IMR-90 (cell line): ENCODE data around the gene PZP. TPM values are rescaled to one million over a fixed set of nuclear protein-coding genes. Genes with fewer than 3 reads are reported as not detected.

Experiments
- ATAC-seq: fragments of 200-7000 bp; cut with Tn5 transposase; 2 replicates; pipeline ENCODE4 v1.9.1; 2020; ENCODE audit warnings: low read depth, mild to moderate bottlenecking, moderate library complexity
- BruUV-seq: library from RNA; stranded (reverse); fragments of 400-500 nt; replicated peaks from 2 replicates; lab custom pipeline; 2021; lab: Mats Ljungman, UMichigan
- CTCF ChIA-PET: fragments of 300-600 bp; formaldehyde crosslinking; extraction: SDS; loops from one replicate; lab custom pipeline; 2021; ENCODE audit warnings: antibody characterized with exemption; lab: Yijun Ruan, JAX
- POLR2A ChIA-PET: fragments of 300-600 bp; sonication (Branson Sonifier 250); formaldehyde crosslinking; loops from one replicate; lab custom pipeline; 2022; ENCODE audit warnings: antibody characterized with exemption; ENCODE audit not compliant: unreplicated experiment; lab: Charles Lee
- DNase-seq: peaks from one replicate; pipeline ENCODE4 v3.0.0; 2013
- H2AFZ ChIP-seq: replicated peaks from 2 replicates; pipeline ENCODE3; 2013; ENCODE audit warnings: low read length, mild to moderate bottlenecking; ENCODE audit not compliant: poor library complexity
- H2AK5ac ChIP-seq: 2 replicates; pipeline ENCODE4 v1.6.1; 2013; ENCODE audit warnings: low read depth, low read length, inconsistent platforms
- H2AK9ac ChIP-seq: replicated peaks from 2 replicates; pipeline ENCODE3; 2013; ENCODE audit warnings: mild to moderate bottlenecking, low read depth, low read length, moderate library complexity; ENCODE audit not compliant: poor library complexity
- H2BK120ac ChIP-seq: 2 replicates; pipeline ENCODE4 v1.6.1; 2013; ENCODE audit warnings: low read depth, low read length, inconsistent platforms
- H2BK15ac ChIP-seq: 3 replicates; pipeline ENCODE4 v1.6.1; 2013; ENCODE audit warnings: low read depth, low read length, inconsistent platforms
- H2BK20ac ChIP-seq: 2 replicates; pipeline ENCODE4 v1.6.1; 2013; ENCODE audit warnings: low read depth, mild to moderate bottlenecking, inconsistent platforms, low read length, moderate library complexity
- H2BK5ac ChIP-seq: 2 replicates; pipeline ENCODE4 v1.6.1; 2013; ENCODE audit warnings: mild to moderate bottlenecking, low read depth, low read length, inconsistent platforms; ENCODE audit not compliant: poor library complexity, severe bottlenecking
- H3K14ac ChIP-seq: replicated peaks from 2 replicates; pipeline ENCODE4 v1.6.1; 2013; ENCODE audit warnings: low read depth, low read length, inconsistent platforms
- H3K18ac ChIP-seq: 2 replicates; pipeline ENCODE4 v1.6.1; 2013; ENCODE audit warnings: low read depth, low read length, control low read depth
- H3K23ac ChIP-seq: 2 replicates; pipeline ENCODE4 v1.6.1; 2013; ENCODE audit warnings: low read depth, low read length, inconsistent platforms
- H3K27ac ChIP-seq: 2 replicates; pipeline ENCODE4 v1.5.1; 2013; ENCODE audit warnings: mild to moderate bottlenecking, control low read depth, low read length; ENCODE audit not compliant: insufficient read depth
- H3K27me3 ChIP-seq: 2 replicates; pipeline ENCODE4 v1.6.1; 2013; ENCODE audit warnings: low read length; ENCODE audit not compliant: control insufficient read depth, insufficient read depth
- H3K36me3 ChIP-seq: 2 replicates; pipeline ENCODE4 v1.6.1; 2013; ENCODE audit warnings: low read length, mixed read lengths; ENCODE audit not compliant: control insufficient read depth, insufficient read depth
- H3K4ac ChIP-seq: 2 replicates; pipeline ENCODE4 v1.6.1; 2013; ENCODE audit warnings: low read depth, low read length, inconsistent platforms
- H3K4me1 ChIP-seq: 2 replicates; pipeline ENCODE4 v1.6.1; 2013; ENCODE audit warnings: low read length, mixed read lengths; ENCODE audit not compliant: control insufficient read depth, insufficient read depth
- H3K4me2 ChIP-seq: 2 replicates; pipeline ENCODE4 v1.6.1; 2013; ENCODE audit warnings: low read depth, mild to moderate bottlenecking, control low read depth, low read length, moderate library complexity
- H3K4me3 ChIP-seq: 2 replicates; pipeline ENCODE4 v1.5.1; 2013; ENCODE audit warnings: low read depth, mild to moderate bottlenecking, control low read depth, low read length, moderate library complexity; ENCODE audit not compliant: insufficient read depth
- H3K56ac ChIP-seq: 2 replicates; pipeline ENCODE4 v1.6.1; 2013; ENCODE audit warnings: low read length, inconsistent platforms; ENCODE audit not compliant: insufficient read depth; ENCODE audit errors: extremely low read depth
- H3K79me1 ChIP-seq, 2 experiments: 2 replicates each; pipeline ENCODE4 v1.6.1; 2013; ENCODE audit warnings: low read length in 2 of 2, inconsistent platforms in 1 of 2, low read depth in 1 of 2
- H3K9ac ChIP-seq: 2 replicates; pipeline ENCODE4 v1.6.1; 2013; ENCODE audit warnings: low read depth, low read length, control low read depth
- H3K9me1 ChIP-seq: 2 replicates; pipeline ENCODE4 v1.6.1; 2013; ENCODE audit warnings: low read length, inconsistent platforms; ENCODE audit not compliant: insufficient read depth
- H3K9me3 ChIP-seq: 2 replicates; pipeline ENCODE4 v1.6.1; 2013; ENCODE audit warnings: low read length; ENCODE audit not compliant: control insufficient read depth, insufficient read depth
- H4K20me1 ChIP-seq: 2 replicates; pipeline ENCODE4 v1.6.1; 2013; ENCODE audit warnings: low read length, inconsistent platforms; ENCODE audit not compliant: insufficient read depth
- H4K5ac ChIP-seq: 2 replicates; pipeline ENCODE4 v1.6.1; 2013; ENCODE audit warnings: mild to moderate bottlenecking, low read depth, low read length, control low read depth
- H4K8ac ChIP-seq, 2 experiments: 2 replicates each; pipeline ENCODE4 v1.6.1; 2013; ENCODE audit warnings: low read depth in 2 of 2, low read length in 2 of 2, control low read depth in 1 of 2, inconsistent platforms in 1 of 2
- H4K91ac ChIP-seq: 2 replicates; pipeline ENCODE4 v1.6.1; 2013; ENCODE audit warnings: low read depth, low read length, inconsistent platforms; ENCODE audit not compliant: insufficient read depth
- BHLHE40 ChIP-seq: fragments of 150-350 bp; IDR thresholded peaks from 2 replicates; pipeline ENCODE4 v1.6.1; 2016; ENCODE audit warnings: mild to moderate bottlenecking, low read depth, low read length
- FOS ChIP-seq: fragments of 150-350 bp; IDR thresholded peaks from 2 replicates; pipeline ENCODE4 v1.6.1; 2016; ENCODE audit warnings: low read depth, low read length
- MAZ ChIP-seq: IDR thresholded peaks from 2 replicates; pipeline ENCODE4 v1.6.1; 2012; ENCODE audit warnings: low read depth, mild to moderate bottlenecking, low read length, improper control_type of control experiment, moderate library complexity, borderline replicate concordance
- MXI1 ChIP-seq: IDR thresholded peaks from 2 replicates; pipeline ENCODE4 v1.6.1; 2012; ENCODE audit warnings: low read depth, mild to moderate bottlenecking, low read length, moderate library complexity, borderline replicate concordance
- NFE2L2 ChIP-seq: fragments of 150-350 bp; IDR thresholded peaks from 2 replicates; pipeline ENCODE4 v1.6.1; 2016; ENCODE audit warnings: low read depth, mild to moderate bottlenecking, low read length
- POLR2A ChIP-seq: IDR thresholded peaks from 2 replicates; pipeline ENCODE4 v1.6.1; 2012; ENCODE audit warnings: mild to moderate bottlenecking, low read depth, low read length
- RAD21 ChIP-seq: IDR thresholded peaks from 2 replicates; pipeline ENCODE4 v1.6.1; 2012; ENCODE audit warnings: low read length, improper control_type of control experiment
- SMC3 ChIP-seq: fragments of 150-350 bp; IDR thresholded peaks from 2 replicates; pipeline ENCODE4 v1.6.1; 2016; ENCODE audit warnings: low read depth, mild to moderate bottlenecking, antibody characterized with exemption, low read length, moderate library complexity
- WGBS, 2 experiments: methylation state at CpG; one replicate each; pipeline versions ENCODE4 v1.1.5 to v1.1.7; 2013; ENCODE audit warnings: missing lambda C conversion rate in 2 of 2; ENCODE audit not compliant: insufficient read length in 1 of 2; ENCODE audit errors: extremely low coverage in 2 of 2; 5-methylcytosine and 5-hydroxymethylcytosine counted together
- dilution Hi-C: fragments of 300-500 bp; cut with HindIII; formaldehyde crosslinking; loops from one replicate; pipeline ENCODE4 v1.14.3; 2018; ENCODE audit warnings: low sequenced_read_pairs; ENCODE audit not compliant: unreplicated experiment
- in situ Hi-C: fragments of 300-500 bp; cut with MboI; formaldehyde crosslinking; loops from 3 replicates; pipeline ENCODE4 v1.14.3; 2019; ENCODE audit warnings: low sequenced_read_pairs, inconsistent platforms, mixed read lengths
- intact Hi-C: fragments of 100-400 bp; cut with micrococcal nuclease; formaldehyde crosslinking; loops from 2 replicates; pipeline ENCODE4 v1.10.0; 2022
- polyA plus RNA-seq, 3 experiments: library from polyadenylated mRNA; depleted of rRNA; stranded (reverse); fragments of >200 nt; gene quantifications; 2 replicates each; pipeline ENCODE4 v1.2.3, GENCODE V29; 2012; ENCODE audit warnings: low replicate concordance in 1 of 3
- total RNA-seq: library from RNA; depleted of rRNA; stranded (reverse); fragments of >200 nt; gene quantifications from 2 replicates; pipeline ENCODE4 v1.2.3, GENCODE V29; 2012
- TF ChIP-seq, protein P1 (sequence below): fragments of 150-350 bp; IDR thresholded peaks from 2 replicates; pipeline ENCODE4 v1.6.1; 2017; ENCODE audit warnings: mild to moderate bottlenecking, antibody characterized with exemption, low read length, low read depth
- TF ChIP-seq, protein P2 (sequence below): fragments of 150-350 bp; IDR thresholded peaks from 2 replicates; pipeline ENCODE4 v1.6.1; 2016; ENCODE audit warnings: low read depth, mild to moderate bottlenecking, low read length, moderate library complexity, borderline replicate concordance

The PZP gene
- total and polyA plus RNA-seq, 2 of the 4 experiments (the other 2 are of a cell fraction): not detected

DNA sequence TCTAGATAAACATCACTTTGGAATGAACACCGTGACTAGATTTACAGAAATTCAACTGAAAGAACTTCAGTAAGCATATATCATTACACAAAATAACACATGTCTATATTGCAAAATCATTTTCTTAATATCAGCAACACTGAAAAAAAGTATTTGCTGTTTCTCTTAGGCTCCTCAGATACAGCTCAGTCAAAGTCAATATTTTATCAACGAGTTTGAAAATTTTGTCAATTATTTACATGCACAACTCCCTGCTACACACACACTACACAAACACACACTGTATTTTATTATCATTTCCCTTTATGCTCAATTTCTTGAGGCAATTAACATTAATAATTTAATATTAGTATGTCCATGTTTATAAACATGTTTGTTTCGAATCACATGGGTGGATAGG is 3.8 kb downstream of the PZP start:
- no peak overlapping the region for H2AK5ac ChIP-seq
- no peak for ATAC-seq
- no peak for TF ChIP-seq MAZ
- no peak for TF ChIP-seq POLR2A
- TF ChIP-seq, protein P1, sequence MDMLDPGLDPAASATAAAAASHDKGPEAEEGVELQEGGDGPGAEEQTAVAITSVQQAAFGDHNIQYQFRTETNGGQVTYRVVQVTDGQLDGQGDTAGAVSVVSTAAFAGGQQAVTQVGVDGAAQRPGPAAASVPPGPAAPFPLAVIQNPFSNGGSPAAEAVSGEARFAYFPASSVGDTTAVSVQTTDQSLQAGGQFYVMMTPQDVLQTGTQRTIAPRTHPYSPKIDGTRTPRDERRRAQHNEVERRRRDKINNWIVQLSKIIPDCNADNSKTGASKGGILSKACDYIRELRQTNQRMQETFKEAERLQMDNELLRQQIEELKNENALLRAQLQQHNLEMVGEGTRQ: no peak
- TF ChIP-seq NFE2L2: no peak
- no peak for TF ChIP-seq BHLHE40
- no peak for TF ChIP-seq MXI1
- TF ChIP-seq RAD21: no peak
- TF ChIP-seq, protein P2, sequence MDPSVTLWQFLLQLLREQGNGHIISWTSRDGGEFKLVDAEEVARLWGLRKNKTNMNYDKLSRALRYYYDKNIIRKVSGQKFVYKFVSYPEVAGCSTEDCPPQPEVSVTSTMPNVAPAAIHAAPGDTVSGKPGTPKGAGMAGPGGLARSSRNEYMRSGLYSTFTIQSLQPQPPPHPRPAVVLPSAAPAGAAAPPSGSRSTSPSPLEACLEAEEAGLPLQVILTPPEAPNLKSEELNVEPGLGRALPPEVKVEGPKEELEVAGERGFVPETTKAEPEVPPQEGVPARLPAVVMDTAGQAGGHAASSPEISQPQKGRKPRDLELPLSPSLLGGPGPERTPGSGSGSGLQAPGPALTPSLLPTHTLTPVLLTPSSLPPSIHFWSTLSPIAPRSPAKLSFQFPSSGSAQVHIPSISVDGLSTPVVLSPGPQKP: no peak
- no peak for TF ChIP-seq SMC3
- TF ChIP-seq FOS: no peak
- no peak overlapping the region for H3K4me3 ChIP-seq
- H3K4ac ChIP-seq: no peak overlapping the region
- no peak overlapping the region for H3K14ac ChIP-seq
- no peak overlapping the region for H2BK5ac ChIP-seq
- ChIA-PET CTCF (no interaction called here), POLR2A (no interaction called here)
- H4K91ac ChIP-seq: no peak overlapping the region
- no peak overlapping the region for H2BK15ac ChIP-seq
- no peak overlapping the region for H3K27ac ChIP-seq
- H2AFZ ChIP-seq: no peak overlapping the region
- intact Hi-C loops (no loop called here), in situ Hi-C loops (no loop called here), dilution Hi-C loops (no loop called here)
- no peak overlapping the region for H3K18ac ChIP-seq
- H3K56ac ChIP-seq: no peak overlapping the region
- H2AK9ac ChIP-seq: no peak overlapping the region
- no peaks in the 10 kb centered on the region for H3K79me1 ChIP-seq
- no peak overlapping the region for H4K8ac ChIP-seq
- no peaks in the 10 kb centered on the region for H4K20me1 ChIP-seq
- H3K4me1 ChIP-seq: no peaks in the 10 kb centered on the region
- H3K9ac ChIP-seq: no peak overlapping the region
- no peaks in the 10 kb centered on the region for H3K36me3 ChIP-seq
- H2BK20ac ChIP-seq: no peak overlapping the region
- no peak overlapping the region for H4K5ac ChIP-seq
- no peaks in the 10 kb centered on the region for H3K9me3 ChIP-seq
- no peak for DNase-seq
- BruUV-seq: no TSS peak
- no peak overlapping the region for H2BK120ac ChIP-seq
- 33% methylated on average over 1 of the region's 3 CpGs; no CpG with 5 or more reads in 1 of the 2 experiments for WGBS, 2 experiments
- H3K23ac ChIP-seq: no peak overlapping the region
- no peak overlapping the region for H3K4me2 ChIP-seq
- no peaks in the 10 kb centered on the region for H3K27me3 ChIP-seq
- no peaks in the 10 kb centered on the region for H3K9me1 ChIP-seq
